ENCODE results near the gene ARHGEF10L.
A peak's percentile ranks its signal among the peaks of the same experiment; 100 is the strongest.

The ARHGEF10L gene

DNA sequence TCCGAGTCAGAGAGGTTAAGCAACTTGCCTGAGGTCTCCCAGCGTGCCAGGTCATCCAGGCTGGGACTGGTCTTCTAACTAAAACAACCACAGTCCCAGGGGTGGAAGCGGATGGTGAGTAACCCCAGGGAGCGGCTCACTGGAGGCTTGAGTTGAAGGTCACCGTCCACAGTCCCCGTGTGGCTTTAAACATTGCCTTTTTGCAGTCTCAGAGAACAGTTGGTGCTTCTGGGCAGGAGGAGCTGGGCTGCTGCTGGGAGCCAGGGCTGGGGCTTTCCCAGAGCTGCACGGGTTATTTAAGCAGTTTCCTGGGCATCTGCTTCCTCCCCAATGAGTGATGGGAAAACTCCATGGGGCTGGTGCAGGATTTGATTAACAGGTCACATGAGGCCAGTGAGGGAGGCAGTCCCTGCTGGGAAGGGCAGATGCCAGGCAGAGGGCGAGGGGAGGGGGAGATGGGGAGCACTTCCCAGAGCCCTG lies 12.3 kb downstream of the ARHGEF10L start:
- peak; percentile 51 for DNase-seq

DNA sequence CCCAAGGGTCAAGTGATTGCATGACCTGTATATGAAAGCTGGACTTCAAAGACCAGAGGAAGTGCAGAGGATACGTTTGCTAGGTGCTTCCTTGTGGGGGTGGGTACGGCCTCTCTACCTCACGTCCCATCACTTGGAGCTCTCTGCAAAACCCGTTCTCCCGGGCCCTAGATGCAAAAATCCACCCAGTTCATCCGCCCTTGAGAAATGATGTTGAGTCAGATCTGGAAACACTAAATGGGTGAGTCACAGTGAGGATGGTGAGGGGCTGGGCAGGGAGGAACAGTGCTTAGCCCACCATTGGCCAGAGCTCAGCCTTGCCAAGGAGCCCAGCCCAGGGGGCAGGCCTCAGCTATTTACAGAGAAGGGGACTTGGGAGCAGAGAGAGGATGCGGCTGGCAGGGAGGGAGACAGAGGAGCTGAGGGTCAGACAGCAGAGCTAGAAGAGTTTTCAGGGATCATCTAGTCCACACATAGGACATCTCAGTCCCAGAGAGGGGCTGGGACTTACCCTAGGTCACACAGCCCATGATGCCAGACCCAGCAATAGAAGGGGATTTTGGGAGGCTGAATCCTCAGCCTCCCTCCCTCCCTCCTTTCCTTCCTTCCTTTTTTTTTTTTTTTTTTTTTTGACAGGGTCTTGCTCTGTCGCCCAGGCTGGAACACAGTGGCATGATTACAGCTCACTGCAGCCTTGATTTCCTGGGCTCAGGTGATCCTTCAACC lies 14.6 kb downstream of the ARHGEF10L start:
- DNase-seq: no peak

DNA sequence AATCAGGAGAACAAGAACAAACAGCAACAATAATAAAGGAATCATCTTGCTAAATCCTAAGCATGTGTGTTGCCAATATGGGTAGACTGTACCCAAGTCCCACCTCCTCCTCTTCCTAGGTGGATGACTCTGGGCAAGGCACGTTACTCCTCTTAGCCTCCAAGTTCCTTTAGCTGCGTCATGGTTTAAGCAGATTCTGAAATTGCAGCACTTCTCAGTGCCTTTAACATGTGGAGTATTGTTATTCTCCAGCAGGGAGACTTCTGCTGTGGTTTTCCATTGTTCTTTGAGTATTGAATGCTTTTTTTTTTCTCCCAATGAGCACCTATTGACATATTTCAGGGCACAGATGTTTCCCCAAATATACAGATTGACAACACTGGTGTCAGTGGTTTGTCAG lies 15.5 kb downstream of the ARHGEF10L start:
- DNase-seq: no peak

DNA sequence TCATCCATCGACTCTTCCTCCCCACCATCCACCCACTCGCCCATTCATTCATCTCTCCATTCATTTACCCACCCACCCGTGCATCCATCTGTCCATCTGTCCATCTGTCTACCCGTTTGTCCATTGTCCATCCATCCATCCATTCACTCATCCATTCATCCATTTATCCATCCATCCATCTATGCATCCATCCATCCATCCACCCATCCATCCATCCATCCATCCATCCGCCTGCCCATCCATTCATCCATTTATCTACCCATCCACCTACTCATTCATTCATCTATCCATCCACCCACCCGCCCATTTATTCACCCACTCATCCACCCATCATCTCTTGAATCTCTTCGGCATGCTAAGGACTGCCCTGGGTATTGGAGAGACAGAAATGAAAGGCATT lies 18.5 kb downstream of the ARHGEF10L start:
- DNase-seq: no peak

DNA sequence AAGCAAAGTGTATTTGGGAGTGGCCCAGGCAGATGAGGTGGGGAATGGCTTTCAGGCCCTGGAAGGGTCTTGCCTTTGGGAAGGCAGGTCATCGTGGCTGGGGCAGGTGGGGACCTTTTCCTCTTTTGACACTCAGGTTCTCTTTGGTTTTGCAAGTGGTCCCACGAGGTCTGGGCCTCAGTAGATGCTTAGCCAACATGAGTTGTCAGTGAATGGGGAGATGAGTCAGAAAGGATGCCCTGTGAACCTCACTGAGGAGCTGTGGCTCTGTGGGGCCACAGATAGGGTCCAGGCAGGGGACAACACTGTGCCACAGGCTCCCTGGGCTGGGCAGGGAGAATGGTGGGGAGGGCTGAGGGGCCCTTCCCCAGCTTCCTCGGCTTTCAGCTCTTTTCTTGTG lies 19.0 kb downstream of the ARHGEF10L start:
- DNase-seq: no peak

- no peak for DNase-seq
Measured at GRCh38 chr1:17558954-17559614, 19.6 kb downstream of the ARHGEF10L start.

DNA sequence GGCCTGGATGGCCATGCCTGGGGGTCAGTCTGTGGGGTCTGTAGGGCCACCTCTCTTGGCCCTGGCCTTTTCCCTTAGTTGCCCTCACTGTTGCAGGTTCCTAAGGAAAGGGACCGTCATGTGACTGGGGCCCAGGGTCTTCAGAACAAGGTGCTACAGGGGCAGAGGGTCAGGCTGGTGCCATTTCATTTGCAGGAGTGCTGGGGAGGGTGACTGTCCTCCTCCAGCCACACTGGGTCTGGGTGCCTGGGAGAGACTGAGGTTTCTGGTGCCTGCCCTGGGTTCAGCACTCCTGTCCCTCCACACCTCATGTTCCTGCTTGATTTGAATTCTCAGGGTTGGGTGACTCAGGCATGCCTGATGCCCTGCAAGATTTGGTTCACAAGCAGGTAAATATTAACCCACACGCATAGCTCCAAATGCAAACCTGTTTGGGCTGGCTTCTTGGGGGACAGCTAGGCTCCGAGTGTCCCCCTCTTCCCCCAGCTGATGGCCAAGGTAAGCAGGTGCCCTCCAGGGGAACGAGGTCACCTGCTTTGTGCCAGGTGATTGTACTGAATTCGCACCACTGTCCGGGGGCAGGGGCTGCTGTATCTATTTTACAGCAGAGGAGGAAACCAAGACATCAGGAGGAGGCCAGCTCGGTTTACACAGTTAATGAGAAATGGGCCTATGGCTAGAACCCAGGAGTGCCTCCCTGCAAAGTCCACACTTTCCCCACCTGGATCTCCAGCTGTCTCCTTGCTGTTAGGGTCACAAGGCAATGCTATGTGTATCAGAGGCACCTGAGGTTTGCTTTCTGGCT lies 20.3 kb downstream of the ARHGEF10L start:
- DNase-seq: no peak

- DNase-seq: peak; percentile 56
Measured at GRCh38 chr1:17561247-17561548, 21.7 kb downstream of the ARHGEF10L start.

DNA sequence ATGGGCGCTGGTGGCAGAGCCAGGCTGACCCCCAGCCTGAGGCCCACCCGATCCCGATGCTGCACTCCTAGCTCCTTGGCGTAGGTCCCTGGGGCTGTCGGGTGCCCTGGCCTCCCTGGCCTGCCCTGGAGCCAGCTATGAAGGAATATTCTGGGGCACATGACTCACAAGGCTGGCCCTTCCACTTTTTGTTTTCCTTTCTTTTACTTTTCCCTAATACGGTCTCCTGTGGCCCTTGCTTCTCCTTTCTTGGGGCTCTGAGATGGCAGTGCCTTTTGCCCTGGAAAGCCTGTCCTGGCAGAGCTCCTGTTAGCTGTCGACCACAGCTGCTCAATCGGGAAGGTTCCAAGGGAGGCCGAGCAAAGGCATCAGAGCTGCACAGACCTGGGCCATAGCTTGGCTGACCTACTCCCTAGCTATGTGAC lies 22.1 kb downstream of the ARHGEF10L start:
- no peak for DNase-seq

DNA sequence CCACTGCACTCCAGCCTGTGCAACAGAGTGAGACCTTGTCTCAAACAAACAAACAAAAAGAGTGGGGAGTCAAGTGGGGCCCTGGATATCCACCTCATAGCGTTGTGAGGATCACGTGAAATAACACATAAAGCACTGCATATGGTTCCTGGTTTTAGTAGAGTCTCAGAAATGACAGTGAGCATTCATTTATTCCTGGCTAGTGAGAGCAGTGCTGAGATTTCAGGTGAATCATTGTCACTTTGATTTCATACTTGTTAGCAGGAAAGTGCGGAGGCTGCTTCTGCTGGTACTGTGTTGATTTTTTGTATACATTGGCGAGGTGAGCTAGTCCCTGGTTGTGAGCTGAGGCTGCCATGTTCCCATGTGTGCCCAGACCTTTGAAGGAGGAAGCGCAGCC lies 22.9 kb downstream of the ARHGEF10L start:
- DNase-seq: no peak

DNA sequence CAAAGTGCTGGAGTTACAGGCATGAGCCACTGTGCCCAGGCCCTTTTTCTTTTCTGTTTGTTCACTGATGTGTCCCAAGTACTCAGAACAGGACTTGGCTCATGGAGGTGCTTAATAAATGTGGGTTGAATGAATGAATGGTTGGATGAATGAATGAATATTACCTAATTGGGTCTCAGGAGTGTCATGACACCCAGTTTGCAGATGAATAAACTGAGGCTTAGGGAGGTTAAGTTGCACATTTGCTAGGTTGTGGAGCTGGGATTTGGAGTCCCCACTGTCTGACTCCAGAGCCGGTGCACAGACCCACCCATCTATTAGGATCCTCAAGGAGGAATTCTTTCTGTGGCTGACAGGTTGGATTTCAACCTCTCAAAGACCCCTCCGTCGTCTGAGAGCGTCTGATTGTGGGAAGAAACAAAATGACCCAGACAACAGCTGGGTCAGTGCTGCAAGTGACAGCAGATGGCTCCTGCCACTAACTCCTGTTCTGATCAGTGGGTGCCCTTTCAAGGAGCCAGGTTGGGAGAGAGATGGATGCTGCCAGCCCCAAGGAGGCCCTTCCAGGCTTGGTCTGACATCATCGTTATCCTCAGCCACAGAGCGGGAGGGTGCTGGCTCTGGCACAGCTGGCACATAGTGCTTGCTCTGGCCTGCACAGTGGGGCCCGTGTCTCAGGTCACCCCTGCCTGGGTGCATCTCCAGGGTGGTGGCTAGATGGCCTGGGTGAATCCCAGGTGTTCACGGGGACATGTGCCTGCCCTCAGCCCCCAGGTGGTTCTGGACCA lies 24.2 kb downstream of the ARHGEF10L start:
- DNase-seq: no peak

DNA sequence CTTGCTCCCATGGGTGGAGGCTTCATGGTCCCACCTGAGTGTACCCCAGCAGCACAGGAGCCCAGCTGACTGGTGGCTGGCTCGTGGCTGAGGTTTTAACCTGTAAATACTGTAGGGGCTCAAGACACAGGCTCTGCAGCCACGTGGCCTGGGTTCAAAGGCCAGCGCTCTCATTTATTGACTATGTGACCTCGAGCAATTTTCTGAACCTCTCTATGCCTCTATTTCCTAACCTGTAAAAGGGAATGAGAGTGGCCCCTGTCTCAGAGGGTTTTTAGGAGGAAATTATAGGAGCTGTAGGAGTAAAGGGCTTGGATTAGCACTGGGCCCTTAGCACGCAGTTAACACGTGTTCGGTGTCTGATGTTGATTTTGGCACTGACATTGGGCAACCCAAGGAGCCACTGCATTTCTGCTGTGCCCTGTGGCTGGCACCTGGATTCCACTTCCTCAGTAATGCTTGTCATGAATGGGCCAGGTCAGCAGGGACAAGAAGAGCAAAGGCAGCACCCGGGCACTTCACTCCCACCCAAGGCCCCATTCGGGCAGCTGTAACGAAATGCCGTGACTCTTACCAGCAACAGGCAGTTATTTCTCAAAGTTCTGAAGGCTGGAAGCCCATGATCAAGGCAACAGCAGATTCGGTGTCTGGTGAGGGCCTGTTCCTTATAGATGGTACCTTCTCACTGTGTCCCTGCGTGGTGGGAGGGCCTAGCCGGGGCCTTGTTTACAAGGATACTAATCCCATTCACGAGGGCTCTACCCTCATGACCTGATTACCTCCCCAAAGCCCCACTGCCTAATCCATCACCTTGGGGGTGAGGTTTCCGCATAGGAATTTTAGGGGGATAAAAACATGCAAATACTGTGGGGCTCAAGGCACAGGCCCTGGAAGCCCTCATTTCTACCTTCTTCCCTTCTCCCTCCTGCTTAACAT lies 25.2 kb downstream of the ARHGEF10L start:
- peak; percentile 50 for DNase-seq

GRCh38 chr1:17565461-17566252 lies 26.2 kb downstream of the ARHGEF10L start:
- DNase-seq: peak; percentile 68

DNA sequence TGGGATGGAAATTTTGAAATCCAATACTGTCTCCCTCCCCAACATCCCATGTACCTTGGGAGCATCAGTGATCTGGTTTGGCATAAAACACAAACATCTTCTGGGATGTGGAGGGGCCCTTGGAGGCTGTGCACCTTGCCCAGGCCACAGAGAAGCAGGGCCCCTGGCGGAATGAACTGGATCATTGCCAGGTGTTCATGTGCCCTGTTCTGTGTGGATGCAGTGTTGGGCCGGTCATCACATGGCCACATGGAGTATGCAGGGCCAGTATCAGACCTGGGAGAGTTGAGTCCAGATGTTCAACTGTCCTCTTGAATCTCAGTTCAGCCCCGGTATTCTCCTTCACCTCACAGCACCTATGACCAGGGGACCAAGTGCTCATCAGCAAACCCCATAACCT lies 26.9 kb downstream of the ARHGEF10L start:
- no peak for DNase-seq

- no peak for DNase-seq
Measured at GRCh38 chr1:17566892-17567291, 27.4 kb downstream of the ARHGEF10L start.

DNA sequence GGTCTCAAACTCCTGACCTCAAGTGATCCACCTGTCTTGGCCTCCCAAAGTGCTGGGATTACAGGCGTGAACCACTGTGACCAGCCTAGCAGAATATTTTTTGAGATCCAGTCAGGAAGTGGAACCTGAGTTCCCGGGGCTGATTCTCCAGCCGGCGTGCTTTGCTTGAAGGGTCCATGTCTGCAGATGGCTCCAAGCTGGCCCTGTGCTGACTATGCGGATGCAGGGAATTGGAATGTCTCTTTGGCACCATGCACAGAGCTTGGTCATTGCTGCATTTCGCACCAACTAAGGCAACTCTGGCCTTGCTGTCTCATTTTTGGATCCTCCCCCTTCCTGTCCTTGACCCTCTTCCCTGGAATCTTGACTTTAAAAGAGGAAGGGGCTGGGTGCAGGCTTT lies 28.1 kb downstream of the ARHGEF10L start:
- DNase-seq: no peak

DNA sequence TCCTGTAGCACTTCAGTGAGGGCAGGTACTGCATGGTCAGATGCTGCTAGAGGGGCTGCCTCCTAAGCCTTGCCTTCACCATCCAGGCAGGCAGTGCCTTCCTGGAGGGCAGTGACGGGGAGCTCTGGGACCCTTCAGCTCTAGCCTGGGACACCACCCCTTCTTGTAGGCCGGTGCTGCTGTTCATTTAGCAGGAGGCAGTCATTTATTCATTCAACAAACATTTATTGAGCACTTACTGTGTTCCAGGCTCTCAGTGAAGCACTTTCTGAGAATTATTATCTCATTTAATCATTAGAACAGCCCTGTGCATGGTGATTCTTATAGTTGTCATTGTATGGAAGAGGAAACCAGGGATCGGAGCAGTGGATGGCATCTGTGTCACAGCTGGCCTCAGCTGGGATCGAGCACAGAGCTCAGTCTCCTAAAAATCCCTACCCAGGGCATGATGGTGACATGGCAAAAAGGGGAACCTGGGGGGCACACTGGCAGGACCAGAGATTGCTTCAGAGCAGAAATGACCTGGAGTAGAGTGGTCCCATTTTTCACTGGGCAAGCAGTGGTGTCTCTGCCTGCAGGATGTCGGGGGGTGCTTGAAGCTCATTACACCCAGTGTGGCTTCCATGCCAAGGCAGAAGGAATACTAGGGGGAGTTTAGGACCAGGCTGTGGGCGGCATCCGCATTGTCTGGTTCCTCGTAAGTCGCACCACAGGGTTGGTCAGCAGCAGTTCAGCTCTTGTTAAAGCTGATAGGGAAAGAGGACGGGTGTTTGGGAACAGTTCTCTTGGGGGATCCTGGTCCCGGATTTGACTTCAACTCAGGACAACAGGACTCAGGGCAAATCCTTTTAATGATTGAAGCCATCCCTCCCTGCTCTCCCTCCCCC lies 28.8 kb downstream of the ARHGEF10L start:
- DNase-seq: no peak

- no peak for DNase-seq
Measured at GRCh38 chr1:17569200-17570139, 30.0 kb downstream of the ARHGEF10L start.

GRCh38 chr1:17570228-17570627 lies 30.7 kb downstream of the ARHGEF10L start:
- no peak for DNase-seq

Measured in retina (tissue), 1 donor.